H9 (cell line): ENCODE results near the gene MZF1. TPM values are rescaled to one million over a fixed set of nuclear protein-coding genes. Genes with fewer than 3 reads are reported as not detected.

Experiments used
- DNase-seq: peaks from one replicate; pipeline ENCODE4 v3.0.0-alpha.2; 2017
- H2AFZ ChIP-seq: one replicate; pipeline ENCODE4 v1.6.1; 2013; ENCODE audit warnings: mild to moderate bottlenecking, low read length, control low read depth, moderate library complexity
- H2AK5ac ChIP-seq: 2 replicates; pipeline ENCODE4 v1.6.1; 2013; ENCODE audit warnings: low read length, control low read depth, mixed read lengths; ENCODE audit not compliant: insufficient read length
- H2BK120ac ChIP-seq: one replicate; pipeline ENCODE4 v1.6.1; 2013; ENCODE audit warnings: low read depth, mild to moderate bottlenecking, low read length, control low read depth, inconsistent platforms; ENCODE audit not compliant: poor library complexity, severe bottlenecking
- H2BK12ac ChIP-seq: 2 replicates; pipeline ENCODE4 v1.6.1; 2013; ENCODE audit warnings: low read length, control low read depth, mixed read lengths, low read depth; ENCODE audit not compliant: insufficient read length
- H2BK15ac ChIP-seq: 2 replicates; pipeline ENCODE4 v1.6.1; 2013; ENCODE audit warnings: low read depth, low read length, control low read depth
- H2BK20ac ChIP-seq: one replicate; pipeline ENCODE4 v1.6.1; 2013; ENCODE audit warnings: low read depth, mild to moderate bottlenecking, low read length, control low read depth, inconsistent platforms; ENCODE audit not compliant: poor library complexity, severe bottlenecking
- H2BK5ac ChIP-seq: 2 replicates; pipeline ENCODE4 v1.6.1; 2013; ENCODE audit warnings: low read length, control low read depth, mixed read lengths; ENCODE audit not compliant: insufficient read length
- H3K14ac ChIP-seq: 2 replicates; pipeline ENCODE4 v1.6.1; 2013; ENCODE audit warnings: low read length, control low read depth; ENCODE audit not compliant: insufficient read depth
- H3K18ac ChIP-seq: 2 replicates; pipeline ENCODE4 v1.6.1; 2013; ENCODE audit warnings: low read depth, mild to moderate bottlenecking, mixed read lengths, low read length, control low read depth; ENCODE audit not compliant: insufficient read length
- H3K23ac ChIP-seq: 2 replicates; pipeline ENCODE4 v1.6.1; 2013; ENCODE audit warnings: low read length, control low read depth, mixed read lengths, low read depth; ENCODE audit not compliant: insufficient read length
- H3K23me2 ChIP-seq: 2 replicates; pipeline ENCODE4 v1.6.1; 2013; ENCODE audit warnings: low read depth, mild to moderate bottlenecking, mixed read lengths, low read length, control low read depth; ENCODE audit not compliant: insufficient read length, poor library complexity, severe bottlenecking
- H3K27ac ChIP-seq: 2 replicates; pipeline ENCODE4 v1.5.1; 2013; ENCODE audit warnings: low read length, control low read depth, mixed read lengths, low read depth; ENCODE audit not compliant: insufficient read length
- H3K27me3 ChIP-seq: 2 replicates; pipeline ENCODE4 v1.6.1; 2013; ENCODE audit warnings: low read length, control low read depth, inconsistent platforms; ENCODE audit not compliant: insufficient read depth
- H3K4ac ChIP-seq: 2 replicates; pipeline ENCODE4 v1.6.1; 2013; ENCODE audit warnings: low read depth, mild to moderate bottlenecking, control low read depth, inconsistent platforms, low read length, moderate library complexity
- H3K4me1 ChIP-seq: 2 replicates; pipeline ENCODE4 v1.6.1; 2013; ENCODE audit warnings: low read length, control low read depth, inconsistent platforms; ENCODE audit not compliant: insufficient read depth
- H3K4me2 ChIP-seq: 2 replicates; pipeline ENCODE4 v1.6.1; 2013; ENCODE audit warnings: low read length, control low read depth, mixed read lengths; ENCODE audit not compliant: insufficient read length, insufficient read depth
- H3K56ac ChIP-seq: 2 replicates; pipeline ENCODE4 v1.6.1; 2013; ENCODE audit warnings: low read depth, mild to moderate bottlenecking, mixed read lengths, low read length, control low read depth; ENCODE audit not compliant: insufficient read length
- H3K79me1 ChIP-seq: 2 replicates; pipeline ENCODE4 v1.6.1; 2013; ENCODE audit warnings: low read depth, mild to moderate bottlenecking, moderate library complexity, low read length, control low read depth, inconsistent platforms; ENCODE audit not compliant: insufficient read depth, poor library complexity, severe bottlenecking
- H3K79me2 ChIP-seq: 2 replicates; pipeline ENCODE4 v1.6.1; 2013; ENCODE audit warnings: low read length, control low read depth, inconsistent platforms; ENCODE audit not compliant: insufficient read depth
- H3K9ac ChIP-seq: 2 replicates; pipeline ENCODE4 v1.6.1; 2013; ENCODE audit warnings: low read length, control low read depth, mixed read lengths; ENCODE audit not compliant: insufficient read length; ENCODE audit errors: extremely low read depth
- H3K9me3 ChIP-seq: one replicate; pipeline ENCODE4 v1.6.1; 2013; ENCODE audit warnings: low read depth, low read length, inconsistent platforms; ENCODE audit not compliant: control insufficient read depth
- H3T11ph ChIP-seq: one replicate; pipeline ENCODE4 v1.6.1; 2013; ENCODE audit warnings: mild to moderate bottlenecking, low read length, control low read depth, inconsistent platforms
- H4K20me1 ChIP-seq: one replicate; pipeline ENCODE4 v1.6.1; 2013; ENCODE audit not compliant: control insufficient read depth, insufficient read length, insufficient read depth
- H4K5ac ChIP-seq: 2 replicates; pipeline ENCODE4 v1.6.1; 2013; ENCODE audit warnings: low read depth, mild to moderate bottlenecking, mixed read lengths, low read length, control low read depth; ENCODE audit not compliant: insufficient read length
- H4K8ac ChIP-seq: replicated peaks from 2 replicates; pipeline ENCODE4 v1.6.1; 2013; ENCODE audit warnings: low read length, control low read depth, mixed read lengths, low read depth; ENCODE audit not compliant: insufficient read length
- H4K91ac ChIP-seq: 2 replicates; pipeline ENCODE4 v1.6.1; 2013; ENCODE audit warnings: low read depth, mild to moderate bottlenecking, moderate library complexity, mixed read lengths, low read length, control low read depth; ENCODE audit not compliant: insufficient read length
- H3K27ac Mint-ChIP-seq, 3 experiments: 2 replicates in 2 of 3; 3 replicates in 1 of 3; pipeline ENCODE4 v1.8.0; 2020 to 2021; ENCODE audit warnings: mixed read lengths in 3 of 3, mild to moderate bottlenecking in 1 of 3, moderate library complexity in 1 of 3
- H3K27me3 Mint-ChIP-seq: 2 replicates; pipeline ENCODE4 v1.8.0; 2021; ENCODE audit warnings: low read depth, mild to moderate bottlenecking, moderate library complexity, mixed read lengths
- H3K36me3 Mint-ChIP-seq, 3 experiments: 2 replicates in 2 of 3; 3 replicates in 1 of 3; pipeline ENCODE4 v1.8.0; 2020 to 2021; ENCODE audit warnings: low read depth in 3 of 3, mixed read lengths in 3 of 3; ENCODE audit not compliant: insufficient read depth in 1 of 3
- H3K4me1 Mint-ChIP-seq, 2 experiments: 2 replicates each; pipeline ENCODE4 v1.8.0; 2020; ENCODE audit warnings: mixed read lengths in 2 of 2
- H3K4me3 Mint-ChIP-seq, 2 experiments: 2 replicates in 1 of 2; 3 replicates in 1 of 2; pipeline ENCODE4 v1.8.0; 2020 to 2021; ENCODE audit warnings: mild to moderate bottlenecking in 2 of 2, mixed read lengths in 2 of 2, moderate library complexity in 1 of 2
- H3K9me3 Mint-ChIP-seq, 2 experiments: 2 replicates in 1 of 2; 3 replicates in 1 of 2; pipeline ENCODE4 v1.8.0; 2020; ENCODE audit warnings: mild to moderate bottlenecking in 2 of 2, mixed read lengths in 2 of 2, moderate library complexity in 1 of 2
- WGBS: extraction: QIAGEN DNeasy Blood & Tissue Kit; methylation state at CpG from one replicate; pipeline ENCODE4 v1.1.7; 2013; ENCODE audit warnings: missing lambda C conversion rate, low lambda C conversion rate, mixed read lengths; ENCODE audit not compliant: insufficient read length; ENCODE audit errors: extremely low coverage; 5-methylcytosine and 5-hydroxymethylcytosine counted together
- total RNA-seq: library from RNA; stranded (reverse); gene quantifications from 2 replicates; pipeline ENCODE4 v1.2.1, GENCODE V29; 2021
- TF ChIP-seq, protein P1 (sequence below): fragments of 200-600 bp; sonication (generic); conservative IDR thresholded peaks from 3 replicates; pipeline ENCODE4 v1.8.0; 2021; ENCODE audit warnings: antibody characterized with exemption, mild to moderate bottlenecking

Gene MZF1
- total RNA-seq, 1 experiment from 2014 or later, result 23.6 TPM

DNA sequence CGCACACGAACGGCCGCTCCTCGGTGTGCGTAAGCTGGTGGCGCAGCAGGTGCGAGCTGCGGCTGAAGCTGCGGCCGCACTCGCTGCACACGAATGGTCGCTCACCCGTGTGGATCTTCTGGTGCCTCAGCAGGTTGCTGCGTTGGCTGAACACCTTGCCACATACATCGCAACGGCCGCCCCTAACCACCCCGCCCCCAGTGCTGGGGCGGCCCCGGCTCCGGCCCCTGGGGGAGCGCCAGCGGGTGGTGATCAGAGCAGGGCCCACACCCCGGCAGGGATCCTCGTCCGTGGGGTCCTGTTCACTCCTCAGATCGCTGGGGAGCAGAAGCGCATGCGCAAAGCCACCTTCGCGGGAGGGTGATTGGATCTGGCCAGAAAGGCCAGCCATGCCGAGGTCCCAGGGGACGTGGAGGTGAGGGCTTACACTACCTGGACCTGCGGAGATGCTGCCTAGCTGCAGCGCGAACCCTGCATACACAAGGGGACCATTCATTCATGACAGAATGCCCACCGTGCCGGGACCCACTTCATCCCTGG lies 10.0 kb downstream of the MZF1 start:
- Histone ChIP-seq H2BK20ac (no peak overlapping the region), H3K4ac (no peak overlapping the region), H2BK120ac (no peak overlapping the region), H3K4me2 (no peak overlapping the region), H3K23ac (no peak overlapping the region), H3K23me2 (no peaks in the 10 kb centered on the region), H4K20me1 (no peaks in the 10 kb centered on the region), H2BK12ac (no peak overlapping the region), H3K56ac (no peak overlapping the region), H3K27ac (no peak overlapping the region), H3K9me3 (no peaks in the 10 kb centered on the region), H4K5ac (no peak overlapping the region), H3K4me1 (no peaks in the 10 kb centered on the region), H3K79me2 (no peaks in the 10 kb centered on the region), H3K9ac (no peak overlapping the region), H3K14ac (no peak overlapping the region), H3K18ac (no peak overlapping the region), H2BK15ac (no peak overlapping the region), H2AK5ac (no peak overlapping the region), H2AFZ (no peak overlapping the region), H3T11ph (no peak overlapping the region), H3K79me1 (no peaks in the 10 kb centered on the region), H3K27me3 (no peaks in the 10 kb centered on the region), H2BK5ac (no peak overlapping the region), H4K91ac (no peak overlapping the region), H4K8ac (no peak overlapping the region)
- no CpG with 5 or more reads among the region's 40 CpGs for WGBS
- H3K27me3 Mint-ChIP-seq, result no peaks in the 10 kb centered on the region; the same call in 1 of the 2 replicates
- peaks cover 2 to 9% of the 10 kb centered on the region in 2 experiments; a peak in 3 of 4 replicates for H3K4me1 Mint-ChIP-seq
- TF ChIP-seq, protein P1, sequence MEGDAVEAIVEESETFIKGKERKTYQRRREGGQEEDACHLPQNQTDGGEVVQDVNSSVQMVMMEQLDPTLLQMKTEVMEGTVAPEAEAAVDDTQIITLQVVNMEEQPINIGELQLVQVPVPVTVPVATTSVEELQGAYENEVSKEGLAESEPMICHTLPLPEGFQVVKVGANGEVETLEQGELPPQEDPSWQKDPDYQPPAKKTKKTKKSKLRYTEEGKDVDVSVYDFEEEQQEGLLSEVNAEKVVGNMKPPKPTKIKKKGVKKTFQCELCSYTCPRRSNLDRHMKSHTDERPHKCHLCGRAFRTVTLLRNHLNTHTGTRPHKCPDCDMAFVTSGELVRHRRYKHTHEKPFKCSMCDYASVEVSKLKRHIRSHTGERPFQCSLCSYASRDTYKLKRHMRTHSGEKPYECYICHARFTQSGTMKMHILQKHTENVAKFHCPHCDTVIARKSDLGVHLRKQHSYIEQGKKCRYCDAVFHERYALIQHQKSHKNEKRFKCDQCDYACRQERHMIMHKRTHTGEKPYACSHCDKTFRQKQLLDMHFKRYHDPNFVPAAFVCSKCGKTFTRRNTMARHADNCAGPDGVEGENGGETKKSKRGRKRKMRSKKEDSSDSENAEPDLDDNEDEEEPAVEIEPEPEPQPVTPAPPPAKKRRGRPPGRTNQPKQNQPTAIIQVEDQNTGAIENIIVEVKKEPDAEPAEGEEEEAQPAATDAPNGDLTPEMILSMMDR, result no peak
- no peak overlapping the region for H3K4me3 Mint-ChIP-seq
- peak overlapping the region in 1 of 3 experiments; percentile 47; a peak in 3 of 7 replicates for H3K27ac Mint-ChIP-seq
- no peaks in the 10 kb centered on the region; a peak in 1 of 5 replicates for H3K9me3 Mint-ChIP-seq
- DNase-seq, result peak; percentile 51
- H3K36me3 Mint-ChIP-seq, result peaks cover under 1 to 20% (median 5%) of the 10 kb centered on the region in 3 experiments; a peak in 5 of 7 replicates
